Ectodermal cell (in vitro differentiated cells): ENCODE data around the gene NR5A1.

Source experiments
- H3K27ac ChIP-seq: 2 replicates; pipeline ENCODE4 v1.7.0; 2013; ENCODE audit warnings: mild to moderate bottlenecking, low read depth, low read length; ENCODE audit not compliant: insufficient read depth, poor library complexity, severe bottlenecking
- H3K27me3 ChIP-seq: 2 replicates; pipeline ENCODE4 v1.7.0; 2013; ENCODE audit warnings: mild to moderate bottlenecking, low read length; ENCODE audit not compliant: insufficient read depth, control insufficient read depth, poor library complexity, severe bottlenecking
- H3K36me3 ChIP-seq: one replicate; pipeline ENCODE4 v1.7.0; 2013; ENCODE audit warnings: low read length; ENCODE audit not compliant: control insufficient read depth, insufficient read depth
- H3K4me1 ChIP-seq: one replicate; pipeline ENCODE4 v1.7.0; 2013; ENCODE audit warnings: low read length; ENCODE audit not compliant: control insufficient read depth, insufficient read depth
- H3K4me3 ChIP-seq: 2 replicates; pipeline ENCODE4 v1.7.0; 2013; ENCODE audit warnings: low read depth, low read length, control low read depth; ENCODE audit not compliant: insufficient read depth
- H3K9me3 ChIP-seq: 2 replicates; pipeline ENCODE4 v1.7.0; 2013; ENCODE audit warnings: mild to moderate bottlenecking, low read length, moderate library complexity; ENCODE audit not compliant: control insufficient read depth

The NR5A1 gene

DNA sequence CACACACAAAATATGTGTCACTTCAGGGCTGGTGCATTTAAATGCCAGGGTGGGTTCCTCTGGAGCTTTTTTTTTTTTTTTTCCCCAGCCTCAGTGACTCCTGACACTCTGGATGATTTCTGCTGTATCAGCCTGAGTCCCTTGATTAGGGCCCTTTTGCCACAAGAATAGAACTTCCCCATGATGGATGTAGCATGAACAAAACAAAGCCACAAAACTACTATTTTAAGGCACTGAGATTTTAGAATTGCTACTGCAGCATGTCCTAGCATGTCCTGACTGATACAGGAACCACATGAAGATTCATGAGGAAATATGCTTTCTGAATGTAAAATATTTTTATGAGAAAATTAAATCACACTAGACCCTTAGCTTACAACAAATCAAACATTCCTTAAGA lies 70.9 kb downstream of the NR5A1 start:
- Histone ChIP-seq H3K4me1 (no peaks in the 10 kb centered on the region), H3K27ac (no peak overlapping the region), H3K9me3 (no peaks in the 10 kb centered on the region), H3K4me3 (no peak overlapping the region), H3K36me3 (no peaks in the 10 kb centered on the region), H3K27me3 (no peaks in the 10 kb centered on the region)
